ENCODE measurements around the gene TTPAL.
"Not testable (repeated sequence)": the region's sequence is repeated elsewhere in the genome, so short reads cannot be mapped to it uniquely, and the experiment has no call there.

Gene TTPAL

DNA sequence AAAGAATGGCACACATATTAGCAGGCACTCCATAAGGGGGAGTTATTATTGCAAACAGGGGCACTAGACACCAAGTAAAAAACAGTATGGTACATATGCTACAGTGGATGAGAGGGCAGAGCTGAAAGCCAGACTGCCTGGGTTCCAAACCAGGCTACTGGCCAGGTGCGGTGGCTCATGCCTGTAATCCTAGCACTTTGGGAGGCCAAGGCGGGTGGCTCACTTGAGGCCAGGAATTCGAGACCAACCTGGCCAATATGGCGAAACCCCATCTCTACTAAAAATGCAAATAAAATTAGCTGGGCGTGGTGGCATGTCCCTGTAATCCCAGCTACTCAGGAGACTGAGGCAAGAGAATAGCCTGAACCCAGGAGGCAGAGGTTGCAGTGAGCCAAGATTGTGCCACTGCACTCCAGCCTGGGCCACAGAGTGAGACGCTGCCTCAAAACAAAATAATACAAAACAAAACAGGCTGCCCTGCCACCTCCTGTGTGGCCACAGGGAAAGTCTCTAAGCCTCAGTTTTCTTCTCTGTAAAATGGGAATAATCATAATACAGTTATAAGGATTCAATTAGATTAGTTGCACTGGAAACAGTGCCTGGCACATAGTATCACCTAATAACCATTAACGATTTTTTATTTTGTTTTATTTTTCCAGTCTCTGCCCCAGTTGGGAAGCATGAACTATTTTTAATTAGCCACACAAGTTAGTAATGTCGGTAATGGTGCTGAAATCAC is 7.5 kb upstream of the TTPAL start:
- DNase-seq = no peak

DNA sequence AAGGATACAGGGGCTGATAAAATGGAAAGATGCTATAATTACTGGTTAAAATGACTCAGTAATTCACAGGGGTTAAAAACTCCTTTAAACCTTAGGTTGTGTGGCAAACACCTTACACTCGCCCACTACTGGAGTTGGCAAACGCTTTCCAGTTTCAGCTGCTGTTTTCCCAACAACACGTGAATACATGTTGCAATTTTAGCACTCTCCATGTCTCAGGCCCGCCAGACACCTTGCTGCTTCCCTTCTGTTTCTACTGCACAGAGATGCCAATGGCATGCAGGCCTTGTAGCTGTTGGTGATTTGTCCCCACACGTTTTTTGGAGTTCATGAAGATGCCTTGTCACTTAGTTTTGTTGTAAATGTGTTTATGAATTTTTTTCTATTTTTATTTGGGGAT is 5.3 kb upstream of the TTPAL start:
- DNase-seq = no peak

DNA sequence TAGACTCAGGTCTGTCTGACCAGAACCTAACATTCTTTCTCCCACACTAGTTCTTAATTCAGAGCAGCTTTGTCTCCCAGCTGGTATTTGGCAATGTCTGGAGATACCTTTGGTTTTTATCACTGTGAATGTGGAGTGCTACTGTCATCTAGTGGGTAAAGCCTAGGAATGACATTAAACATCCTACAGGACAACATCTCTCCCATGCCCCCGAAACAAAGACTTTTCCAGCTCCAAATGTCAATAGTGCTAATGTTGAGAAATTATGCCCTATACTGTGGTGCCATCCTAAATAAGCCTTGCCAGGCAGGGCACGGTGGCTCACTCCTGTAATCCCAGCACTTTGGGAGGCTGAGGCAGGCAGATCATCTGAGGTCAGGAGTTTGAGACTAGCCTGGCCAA is 4.2 kb upstream of the TTPAL start:
- DNase-seq = no peak

DNA sequence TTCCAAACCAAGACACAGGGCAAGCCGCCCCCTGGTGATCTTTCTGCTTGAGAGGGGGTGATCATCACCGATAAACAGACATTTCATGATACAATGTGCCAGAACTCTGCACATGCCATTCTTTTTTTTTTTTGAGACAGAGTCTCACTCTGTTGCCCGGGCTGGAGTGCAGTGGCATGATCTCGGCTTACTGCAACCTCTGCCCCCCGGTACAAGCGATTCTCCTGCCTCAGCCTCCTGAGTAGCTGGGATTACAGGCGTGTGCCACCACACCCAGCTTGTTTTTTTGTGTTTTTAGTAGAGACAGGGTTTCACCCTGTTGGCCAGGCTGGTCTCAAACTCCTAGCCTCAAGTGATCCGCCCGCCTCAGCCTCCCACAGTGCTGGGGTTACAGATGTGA is 3.4 kb upstream of the TTPAL start:
- DNase-seq = not testable (repeated sequence)

DNA sequence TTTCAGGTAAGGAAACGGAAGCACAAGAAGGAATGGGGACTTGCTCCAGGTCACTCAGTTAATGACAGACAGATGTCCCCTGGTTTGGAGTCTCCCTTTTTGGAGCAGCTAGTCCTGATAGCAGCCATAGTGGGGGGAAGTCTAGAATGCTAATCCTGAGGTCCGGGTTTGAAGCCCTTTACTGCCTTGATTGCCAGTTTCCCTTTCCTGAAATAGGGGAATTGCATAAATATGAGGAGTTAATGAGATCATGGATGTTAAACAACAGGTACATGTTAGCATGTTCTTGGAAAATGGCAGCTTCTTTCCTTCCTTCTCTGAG is 341 bp upstream of the TTPAL start:
- DNase-seq = no peak

DNA sequence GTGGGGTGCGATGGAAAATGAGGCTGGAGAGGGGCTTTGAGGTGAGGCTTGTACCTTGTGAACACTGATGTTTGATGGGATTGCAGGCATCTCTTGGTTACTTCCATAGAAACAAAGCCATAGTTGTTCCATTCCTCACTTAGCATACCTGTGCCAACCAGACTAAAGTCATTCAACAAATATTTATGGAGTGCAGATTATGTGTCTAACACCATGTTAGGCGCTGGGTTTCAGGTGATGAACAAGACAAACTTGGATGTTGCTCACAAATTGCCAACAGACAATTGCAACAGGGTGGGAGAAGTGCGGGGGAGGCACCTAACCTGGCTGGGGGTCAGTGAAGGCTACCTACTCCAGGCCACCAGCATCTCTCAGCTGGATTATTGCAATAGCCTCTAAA is 1.5 kb downstream of the TTPAL start:
- DNase-seq = no peak

DNA sequence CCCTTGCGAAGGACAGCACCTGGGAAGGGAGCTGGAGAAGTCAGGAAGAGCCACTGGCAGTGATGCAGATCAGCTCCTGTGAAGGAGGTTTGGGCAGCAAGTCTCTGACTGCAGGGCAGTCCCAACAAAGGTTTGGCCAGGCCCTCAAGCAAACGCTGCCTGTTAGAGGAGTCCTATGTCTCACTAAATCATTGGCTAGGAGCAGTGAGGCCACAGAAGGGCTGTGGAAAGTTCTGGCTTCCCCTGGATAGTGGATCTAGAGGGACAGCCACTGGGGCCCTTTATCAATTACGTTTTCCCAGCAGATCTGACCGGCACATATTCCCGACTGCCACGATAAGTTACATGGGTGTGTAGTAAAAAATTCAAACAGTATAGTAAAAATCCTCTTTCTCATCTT is 2.5 kb downstream of the TTPAL start:
- no peak for DNase-seq

DNA sequence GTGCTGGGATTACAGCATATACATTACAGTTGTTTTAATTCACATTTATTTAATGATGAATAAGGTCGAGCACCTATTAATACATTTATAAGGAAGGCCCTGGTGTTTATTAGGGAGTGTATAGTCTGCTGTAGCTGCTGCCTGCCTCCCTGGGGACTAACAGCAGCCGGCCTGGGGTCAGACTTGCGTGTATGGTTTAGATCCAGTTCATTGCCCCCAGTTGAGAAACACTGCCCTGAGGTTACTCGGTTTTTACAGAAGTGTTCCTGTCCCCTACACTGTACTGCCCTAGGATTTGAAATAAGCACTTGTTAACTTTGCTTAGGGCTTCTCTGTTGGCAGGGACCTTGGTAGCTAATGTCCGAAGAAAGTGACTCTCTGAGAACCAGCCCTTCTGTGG is 4.0 kb downstream of the TTPAL start:
- no peak for DNase-seq

DNA sequence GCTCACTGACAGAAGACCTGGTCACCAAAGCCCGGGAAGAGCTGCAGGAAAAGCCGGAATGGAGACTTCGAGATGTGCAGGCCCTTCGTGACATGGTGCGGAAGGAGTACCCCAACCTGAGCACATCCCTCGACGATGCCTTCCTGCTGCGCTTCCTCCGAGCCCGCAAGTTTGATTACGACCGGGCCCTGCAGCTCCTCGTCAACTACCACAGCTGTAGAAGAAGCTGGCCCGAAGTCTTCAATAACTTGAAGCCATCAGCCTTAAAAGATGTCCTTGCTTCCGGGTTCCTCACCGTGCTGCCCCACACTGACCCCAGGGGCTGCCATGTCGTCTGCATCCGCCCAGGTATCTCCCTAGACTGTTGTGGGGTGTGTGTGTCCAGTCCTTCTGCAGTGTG is 4.4 kb downstream of the TTPAL start:
- no peak for DNase-seq

DNA sequence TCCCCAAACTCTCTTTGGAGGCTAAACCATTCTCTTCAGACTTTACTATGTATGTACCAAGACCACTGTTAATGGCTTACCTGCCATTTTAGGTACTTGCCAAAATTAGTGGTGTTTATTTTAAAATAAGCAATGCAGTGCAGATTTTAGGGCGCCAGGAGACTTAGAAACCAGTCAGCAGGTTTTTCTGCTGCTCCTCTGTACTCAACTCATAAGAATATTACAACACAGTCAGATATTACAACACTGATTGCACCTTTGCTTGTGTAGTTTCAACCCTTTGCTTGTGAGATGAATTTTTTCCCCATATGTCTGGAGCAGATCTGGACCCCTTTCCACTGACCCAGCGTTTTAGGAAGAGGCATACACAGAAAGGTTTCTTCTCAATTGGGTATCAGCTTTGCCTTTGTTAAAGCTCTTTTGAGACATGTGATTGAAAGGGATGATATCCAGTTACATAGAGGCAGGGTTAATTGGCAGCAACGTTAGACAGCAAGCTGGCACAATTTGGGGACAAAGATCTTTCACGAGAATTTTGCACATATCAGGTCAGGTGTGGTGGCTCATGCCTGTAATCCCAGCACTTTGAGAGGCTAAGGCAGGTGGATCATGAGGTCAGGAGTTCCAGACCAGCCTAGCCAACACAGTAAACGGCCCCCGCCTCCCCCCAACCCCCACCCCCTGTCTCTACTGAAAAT is 6.2 kb downstream of the TTPAL start:
- no peak for DNase-seq

DNA sequence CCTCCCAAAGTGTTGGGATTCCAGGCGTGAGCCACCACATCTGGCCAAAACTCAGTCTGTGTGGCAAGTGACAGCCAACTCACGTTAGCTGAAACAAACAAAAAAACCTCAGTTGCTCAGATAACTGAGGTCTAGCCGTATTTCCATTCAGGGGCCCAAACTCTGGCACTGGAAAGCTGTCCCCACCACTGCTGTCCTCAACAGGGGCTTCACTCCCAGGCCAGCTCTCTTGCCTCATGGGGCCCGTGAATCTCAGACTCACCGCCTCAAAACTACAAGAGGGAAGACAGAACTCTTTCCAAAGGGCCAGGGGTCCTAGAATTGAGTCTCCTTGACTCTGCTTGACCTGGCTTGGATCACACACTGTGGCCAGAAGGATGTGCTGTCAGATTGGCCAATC is 7.4 kb downstream of the TTPAL start:
- DNase-seq = no peak

DNA sequence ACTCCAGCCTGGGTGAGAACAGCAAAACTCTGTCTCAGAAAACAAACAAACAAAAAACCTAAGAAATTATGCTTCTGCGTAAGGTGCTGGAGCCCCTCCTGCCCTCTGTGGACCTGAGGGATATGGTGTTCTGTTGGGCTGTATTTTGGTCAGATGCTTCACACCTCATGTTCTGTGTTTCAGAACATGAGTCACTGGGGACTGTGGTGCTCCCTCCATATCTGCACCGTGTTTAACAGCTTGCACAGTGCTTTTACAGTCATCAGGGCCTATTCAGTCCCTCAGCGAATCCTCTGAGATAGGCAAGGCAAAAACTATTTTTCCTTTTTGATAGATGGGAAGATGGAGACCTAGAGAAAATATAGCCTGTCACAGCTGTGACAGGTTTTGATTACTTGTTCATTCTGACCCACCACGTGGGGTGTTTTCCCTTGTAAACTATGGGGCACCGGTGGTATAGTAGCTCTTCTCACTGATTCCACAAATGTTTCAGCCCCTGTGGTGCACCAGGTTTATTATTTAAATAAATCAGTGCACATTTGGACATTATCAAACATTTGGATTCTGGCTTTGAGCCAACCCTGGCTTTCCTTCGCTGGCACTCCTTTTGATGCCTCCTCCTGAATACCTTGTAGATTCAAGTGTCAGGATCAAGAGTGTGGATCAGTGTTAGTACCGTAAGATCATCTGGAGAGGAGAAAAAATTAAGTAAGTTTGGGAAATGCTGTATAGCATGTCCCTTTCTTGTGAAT is 9.6 kb downstream of the TTPAL start:
- DNase-seq = no peak

DNA sequence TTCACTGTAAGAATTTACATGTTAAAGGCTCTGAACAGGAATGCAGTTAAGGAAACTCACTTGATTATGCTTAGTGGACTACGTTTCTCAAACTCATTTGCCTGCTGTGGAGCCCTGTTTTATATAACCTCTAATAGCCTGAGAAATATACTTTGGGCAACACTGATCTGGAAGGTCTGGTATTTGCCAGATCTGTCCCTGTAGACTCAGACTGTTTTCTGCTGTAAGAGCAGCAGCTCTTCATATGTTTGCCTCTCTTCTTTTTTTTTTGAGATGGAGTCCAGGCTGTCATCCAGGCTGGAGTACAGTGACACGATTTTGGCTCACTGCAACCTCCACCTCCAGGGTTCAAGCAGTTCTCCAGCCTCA is 10.1 kb downstream of the TTPAL start:
- no peak for DNase-seq

DNA sequence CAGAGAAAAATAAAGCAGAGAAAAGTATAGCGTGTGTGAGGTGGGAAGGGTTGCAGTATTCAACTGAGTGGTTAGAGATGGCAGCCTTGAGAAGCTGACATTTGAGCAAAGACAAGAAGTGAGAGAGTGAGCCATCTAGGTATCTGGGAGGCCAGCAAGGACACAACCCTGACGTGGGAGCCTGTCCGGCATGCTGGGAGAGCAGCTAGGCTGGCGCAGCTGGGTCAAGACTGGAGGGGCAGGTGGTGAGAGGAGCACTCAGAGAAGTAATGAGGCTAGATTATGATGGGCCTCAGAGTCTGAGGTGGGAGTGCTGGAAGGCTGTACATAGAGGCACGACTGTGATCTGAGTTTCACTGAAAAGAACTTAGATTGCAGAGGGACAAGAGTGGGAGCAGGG is 12.9 kb downstream of the TTPAL start:
- no peak for DNase-seq

DNA sequence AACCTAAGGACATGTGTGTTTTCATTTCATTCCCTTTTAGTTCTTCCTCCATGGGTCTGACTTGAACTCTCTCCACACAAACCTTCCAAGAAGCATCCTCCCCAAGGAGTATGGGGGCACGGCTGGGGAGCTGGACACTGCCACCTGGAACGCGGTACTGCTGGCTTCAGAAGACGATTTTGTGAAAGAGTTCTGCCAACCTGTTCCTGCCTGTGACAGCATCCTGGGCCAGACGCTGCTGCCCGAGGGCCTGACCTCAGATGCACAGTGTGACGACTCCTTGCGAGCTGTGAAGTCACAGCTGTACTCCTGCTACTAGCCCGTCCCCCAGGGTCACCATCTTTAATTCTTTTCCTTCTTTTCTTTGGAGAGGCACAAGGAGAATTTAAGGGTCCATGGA is 13.5 kb downstream of the TTPAL start:
- no peak for DNase-seq

DNA sequence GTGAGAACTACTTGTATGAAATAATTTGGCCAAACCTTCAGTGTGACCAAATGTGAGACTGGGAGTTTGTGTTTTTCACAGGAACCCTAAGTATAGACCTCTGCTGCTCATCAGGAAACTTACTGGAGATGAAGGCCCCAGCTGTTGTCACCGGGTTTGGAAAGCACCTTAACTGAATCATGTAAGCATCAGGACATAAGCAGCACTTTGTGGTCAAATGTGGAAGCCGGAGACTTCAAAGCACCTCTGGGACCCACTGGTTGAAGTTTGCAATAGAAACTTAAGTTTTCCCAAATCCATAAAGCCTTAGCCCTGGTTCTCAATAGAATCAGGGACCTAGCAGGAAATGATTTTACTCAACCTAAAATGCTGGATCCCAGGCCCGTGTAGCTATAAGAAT is 14.3 kb downstream of the TTPAL start:
- DNase-seq = peak; percentile 7

DNA sequence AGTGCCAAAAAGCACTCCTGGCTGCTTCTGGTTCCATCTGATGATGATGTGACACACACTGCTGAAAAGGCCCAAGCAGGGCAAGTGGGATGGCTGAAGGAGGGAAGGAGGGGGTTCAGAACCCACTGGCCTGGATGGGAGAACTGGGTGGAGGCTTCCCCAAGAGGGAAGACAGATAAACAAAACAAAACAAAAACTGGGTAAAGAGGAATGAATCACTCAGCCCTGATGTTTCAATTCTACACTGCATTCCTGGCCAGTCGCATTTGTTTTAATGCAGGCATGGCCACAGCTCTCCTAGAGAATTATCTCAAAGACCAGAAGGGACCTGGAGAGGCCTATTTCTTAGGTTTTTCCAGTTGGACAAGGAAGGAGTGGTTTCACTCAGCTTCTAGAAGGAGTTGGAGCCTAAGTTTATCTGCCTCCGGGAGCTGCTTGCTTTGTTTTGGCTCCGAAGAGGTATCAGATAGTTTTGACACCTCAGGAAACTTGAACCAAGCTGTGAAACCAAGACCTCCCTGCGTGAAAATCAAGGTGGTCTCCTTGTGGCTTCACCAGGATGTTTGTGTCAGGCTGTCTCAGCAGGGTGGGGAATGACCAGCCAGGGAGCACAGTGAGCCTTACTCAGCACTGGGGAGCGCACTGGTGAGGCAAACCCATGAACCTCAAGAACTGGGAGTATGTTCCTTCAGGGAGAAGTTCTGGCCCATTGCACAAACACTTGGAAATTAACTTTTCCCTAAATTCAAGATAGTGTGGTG is 16.1 kb downstream of the TTPAL start:
- no peak for DNase-seq

DNA sequence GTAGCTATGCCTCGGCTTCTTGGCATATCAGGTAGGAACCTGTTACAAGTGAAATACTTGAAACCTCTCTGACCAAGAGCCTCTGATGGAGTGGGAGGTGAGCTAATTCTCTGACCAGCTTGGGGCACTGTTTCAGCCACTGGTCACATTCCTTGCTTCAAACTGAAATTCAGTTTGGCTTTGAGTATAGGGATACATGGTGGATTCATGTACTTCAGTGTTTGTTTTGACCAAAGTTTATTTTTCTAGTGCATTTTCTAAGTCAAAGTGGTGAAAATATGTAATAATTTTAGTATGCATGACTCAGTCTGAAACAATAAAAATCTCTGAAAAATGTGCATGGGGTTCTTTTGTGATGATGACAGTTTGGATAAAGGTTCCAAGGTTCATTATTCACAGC is 18.6 kb downstream of the TTPAL start:
- DNase-seq = no peak

DNA sequence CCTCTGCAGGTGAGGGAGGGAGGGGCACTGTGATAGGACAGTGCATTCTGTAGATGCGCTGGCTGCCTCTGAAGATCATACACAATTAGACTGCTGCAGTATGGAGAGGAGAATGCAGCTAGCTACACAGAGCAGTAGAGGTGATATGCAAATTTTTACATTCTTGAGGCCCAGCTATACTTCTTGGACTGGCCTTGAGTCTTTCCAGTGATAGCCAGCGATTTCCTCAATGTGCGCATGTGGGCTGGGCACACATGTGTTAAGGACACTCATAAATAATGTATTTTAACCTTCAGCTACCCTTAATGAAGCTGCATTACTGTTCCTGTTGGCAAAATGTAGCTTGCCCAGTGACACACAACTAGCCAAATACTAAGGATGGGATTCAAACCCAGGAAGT is 19.0 kb downstream of the TTPAL start:
- no peak for DNase-seq

DNA sequence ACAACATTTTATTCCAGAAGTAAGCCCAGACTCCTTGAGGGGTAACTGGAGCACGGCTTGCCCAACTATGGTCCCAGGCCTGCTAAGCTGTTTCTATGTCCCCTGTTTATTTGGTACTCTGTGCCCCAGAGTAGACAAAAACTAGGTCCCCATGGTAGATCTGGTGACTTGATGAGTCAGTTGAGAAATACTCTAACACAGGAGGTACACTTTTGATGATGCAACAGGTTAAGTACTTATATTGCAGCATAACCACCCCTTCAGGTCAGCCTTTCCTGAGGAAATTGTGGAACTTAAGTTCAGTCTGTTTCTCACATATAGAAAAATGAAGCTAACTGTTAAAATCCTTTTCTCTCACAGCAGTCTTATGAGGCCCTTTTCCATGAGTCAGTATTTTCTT is 19.6 kb downstream of the TTPAL start:
- no peak for DNase-seq

DNA sequence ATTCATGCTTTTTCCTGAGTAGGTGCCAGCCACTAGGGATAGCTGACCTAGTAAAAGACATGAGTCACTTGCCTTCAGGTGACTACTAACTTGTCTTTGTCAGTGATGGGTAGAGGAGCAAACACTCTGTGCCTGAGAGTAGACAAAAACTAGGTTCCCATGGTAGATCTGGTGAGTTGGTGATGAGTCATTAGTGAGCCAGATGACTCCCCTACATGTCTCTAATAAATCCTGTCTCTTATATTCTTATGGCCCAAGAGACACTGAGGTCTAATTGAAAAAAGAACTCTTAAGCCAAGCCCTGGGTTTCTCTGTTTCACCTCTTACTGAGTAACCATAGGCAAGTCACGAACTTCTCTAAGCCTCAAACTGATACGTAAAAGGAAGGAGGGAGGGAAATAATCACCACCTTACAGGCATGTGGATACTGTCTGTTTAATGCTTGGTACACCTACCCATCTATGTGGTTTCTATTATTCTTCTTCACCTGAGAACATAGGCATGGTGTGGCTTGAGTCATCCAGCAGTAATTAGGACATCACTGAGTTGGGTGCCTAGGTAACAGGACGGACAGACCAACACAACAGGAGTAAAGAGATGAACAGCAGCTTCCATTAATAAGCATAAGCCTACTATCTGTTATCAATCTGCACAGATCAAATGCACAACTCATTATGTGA is 20.3 kb downstream of the TTPAL start:
- DNase-seq = peak; percentile 48

DNA sequence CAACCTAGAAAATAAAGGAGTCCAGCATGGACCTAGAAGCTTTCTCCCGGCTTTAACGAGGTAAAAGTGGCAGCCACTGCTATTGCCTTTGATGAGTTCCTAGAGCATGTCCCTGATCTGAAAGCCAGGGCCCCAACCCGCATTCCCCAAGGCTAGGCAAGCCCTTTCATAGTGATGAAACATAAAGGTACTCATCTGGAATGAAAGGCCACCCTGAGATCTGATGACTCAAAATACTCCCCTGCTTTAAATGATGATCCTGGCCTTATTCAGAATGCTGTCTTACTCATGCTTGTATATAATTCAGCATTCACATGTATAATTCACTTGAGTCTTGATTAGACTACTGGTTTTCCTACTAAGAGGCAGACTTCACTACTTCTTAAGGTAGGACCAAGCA is 21.3 kb downstream of the TTPAL start:
- peak; percentile 68 for DNase-seq

DNA sequence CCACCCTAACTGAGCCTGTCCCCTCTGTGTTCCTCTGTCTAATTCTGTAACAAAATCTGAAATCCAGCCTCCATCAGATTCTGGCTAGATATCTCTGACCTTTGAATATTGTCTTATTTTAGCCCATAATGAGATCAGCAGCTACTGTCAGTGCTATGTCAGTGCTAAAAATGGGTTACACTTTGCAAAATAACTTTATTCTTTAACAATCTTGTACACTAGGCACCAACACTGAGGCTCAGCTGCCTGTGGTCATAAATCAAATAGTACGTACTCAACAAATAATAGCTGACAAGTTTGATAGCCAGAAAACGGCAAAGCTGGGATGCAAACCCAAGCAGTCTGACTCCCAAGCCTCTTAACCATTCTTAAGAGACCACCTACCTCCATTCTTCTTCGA is 22.1 kb downstream of the TTPAL start:
- no peak for DNase-seq

Data from stimulated activated CD4-positive, alpha-beta T cell treated with anti-CD3 and anti-CD28 coated beads, Interleukin-4, amount 100 ng/mL, for 24 hours (primary cell).